Panc1 (cell line): ENCODE measurements around the gene NCKIPSD. TPM values are rescaled to one million over a fixed set of nuclear protein-coding genes. Genes with fewer than 3 reads are reported as not detected.

ENCODE experiments used
- ATAC-seq: fragments of 200-7000 bp; cut with Tn5 transposase; 2 replicates; pipeline ENCODE4 v1.9.1; 2020; ENCODE audit warnings: mild to moderate bottlenecking, moderate library complexity
- BruUV-seq: library from RNA; stranded (reverse); fragments of 400-500 nt; replicated peaks from 2 replicates; lab custom pipeline; 2021; lab: Mats Ljungman, UMichigan
- CTCF ChIA-PET: fragments of 300-600 bp; sonication (Branson Sonifier 250); formaldehyde crosslinking; loops from one replicate; lab custom pipeline; 2022; ENCODE audit warnings: antibody characterized with exemption; lab: Charles Lee
- POLR2A ChIA-PET: fragments of 300-600 bp; sonication (Branson Sonifier 250); formaldehyde crosslinking; loops from one replicate; lab custom pipeline; 2022; ENCODE audit warnings: antibody characterized with exemption; lab: Charles Lee
- DNase-seq: peaks from one replicate; pipeline ENCODE4 v3.0.0-alpha.2; 2010; ENCODE audit warnings: low read depth, low spot score
- H3K27ac ChIP-seq: 2 replicates; pipeline ENCODE4 v1.5.1; 2011; ENCODE audit warnings: mild to moderate bottlenecking, low read length, inconsistent platforms
- H3K27me3 ChIP-seq: fragments of 200-500 bp; sonication (Bioruptor generic); 2 replicates; pipeline ENCODE4 v1.6.0; 2014; ENCODE audit warnings: low read length, inconsistent platforms; ENCODE audit not compliant: control insufficient read depth, insufficient read depth
- H3K36me3 ChIP-seq: fragments of 200-500 bp; sonication (Bioruptor generic); 2 replicates; pipeline ENCODE4 v1.5.1; 2014; ENCODE audit warnings: inconsistent platforms, mild to moderate bottlenecking, low read length, moderate library complexity; ENCODE audit not compliant: control insufficient read depth, insufficient read depth
- H3K4me1 ChIP-seq: 2 replicates; pipeline ENCODE4 v1.5.1; 2011; ENCODE audit warnings: inconsistent platforms, mild to moderate bottlenecking, low read length, moderate library complexity; ENCODE audit not compliant: control insufficient read depth, insufficient read depth
- H3K4me3 ChIP-seq, 2 experiments: 2 replicates each; pipeline ENCODE4 v1.5.1; 2011 to 2012; ENCODE audit warnings: low read depth in 2 of 2, low read length in 2 of 2, mild to moderate bottlenecking in 2 of 2, inconsistent platforms in 1 of 2, moderate library complexity in 1 of 2
- H3K9me3 ChIP-seq: fragments of 200-500 bp; sonication (Bioruptor generic); 2 replicates; pipeline ENCODE4 v1.5.1; 2014; ENCODE audit warnings: low read depth, mild to moderate bottlenecking, inconsistent platforms, low read length, moderate library complexity; ENCODE audit not compliant: control insufficient read depth, insufficient read depth
- SIN3A ChIP-seq: IDR thresholded peaks from 2 replicates; pipeline ENCODE4 v1.6.1; 2012; ENCODE audit warnings: low read depth, mild to moderate bottlenecking, low read length, moderate library complexity, borderline replicate concordance; ENCODE audit not compliant: insufficient read depth
- TCF7L2 ChIP-seq: IDR thresholded peaks from 2 replicates; pipeline ENCODE4 v1.6.1; 2011; ENCODE audit warnings: mild to moderate bottlenecking, low read depth, low read length, inconsistent platforms
- in situ Hi-C: cut with HindIII; loops from 2 replicates; pipeline ENCODE4 v1.10.0; 2016; ENCODE audit warnings: low sequenced_read_pairs, low pct_unique_long_range_greater_than_20kb
- intact Hi-C: fragments of 100-400 bp; cut with micrococcal nuclease; formaldehyde crosslinking; loops from one replicate; pipeline ENCODE4 v1.10.0; 2022; ENCODE audit not compliant: unreplicated experiment
- total RNA-seq: library from RNA; stranded (reverse); gene quantifications from one replicate; pipeline ENCODE4 v1.2.1, GENCODE V29; 2021; ENCODE audit not compliant: unreplicated experiment
- TF ChIP-seq, protein P1 (sequence below), 2 experiments: IDR thresholded peaks; 2 replicates each; pipeline ENCODE4 v1.6.1; 2011 to 2012; ENCODE audit warnings: low read depth in 2 of 2, control low read depth in 1 of 2, low read length in 1 of 2, mild to moderate bottlenecking in 1 of 2, moderate library complexity in 1 of 2; ENCODE audit not compliant: insufficient read depth in 1 of 2
- TF ChIP-seq, protein P2 (sequence below): fragments of 450-650 bp; IDR thresholded peaks from 2 replicates; pipeline ENCODE4 v1.5.1; 2017; ENCODE audit warnings: mild to moderate bottlenecking

NCKIPSD gene
- total RNA-seq, 1 experiment from 2014 or later: 26.8 TPM

GRCh38 chr3:48681541-48681880 lies 4.2 kb downstream of the NCKIPSD start:
- CTCF ChIA-PET: no interaction called here
- no peaks in the 10 kb centered on the region; the same call in 1 of the 2 replicates for H3K36me3 ChIP-seq
- no peaks in the 10 kb centered on the region for H3K9me3 ChIP-seq
- no peak overlapping the region for H3K27ac ChIP-seq
- TF ChIP-seq, protein P1, sequence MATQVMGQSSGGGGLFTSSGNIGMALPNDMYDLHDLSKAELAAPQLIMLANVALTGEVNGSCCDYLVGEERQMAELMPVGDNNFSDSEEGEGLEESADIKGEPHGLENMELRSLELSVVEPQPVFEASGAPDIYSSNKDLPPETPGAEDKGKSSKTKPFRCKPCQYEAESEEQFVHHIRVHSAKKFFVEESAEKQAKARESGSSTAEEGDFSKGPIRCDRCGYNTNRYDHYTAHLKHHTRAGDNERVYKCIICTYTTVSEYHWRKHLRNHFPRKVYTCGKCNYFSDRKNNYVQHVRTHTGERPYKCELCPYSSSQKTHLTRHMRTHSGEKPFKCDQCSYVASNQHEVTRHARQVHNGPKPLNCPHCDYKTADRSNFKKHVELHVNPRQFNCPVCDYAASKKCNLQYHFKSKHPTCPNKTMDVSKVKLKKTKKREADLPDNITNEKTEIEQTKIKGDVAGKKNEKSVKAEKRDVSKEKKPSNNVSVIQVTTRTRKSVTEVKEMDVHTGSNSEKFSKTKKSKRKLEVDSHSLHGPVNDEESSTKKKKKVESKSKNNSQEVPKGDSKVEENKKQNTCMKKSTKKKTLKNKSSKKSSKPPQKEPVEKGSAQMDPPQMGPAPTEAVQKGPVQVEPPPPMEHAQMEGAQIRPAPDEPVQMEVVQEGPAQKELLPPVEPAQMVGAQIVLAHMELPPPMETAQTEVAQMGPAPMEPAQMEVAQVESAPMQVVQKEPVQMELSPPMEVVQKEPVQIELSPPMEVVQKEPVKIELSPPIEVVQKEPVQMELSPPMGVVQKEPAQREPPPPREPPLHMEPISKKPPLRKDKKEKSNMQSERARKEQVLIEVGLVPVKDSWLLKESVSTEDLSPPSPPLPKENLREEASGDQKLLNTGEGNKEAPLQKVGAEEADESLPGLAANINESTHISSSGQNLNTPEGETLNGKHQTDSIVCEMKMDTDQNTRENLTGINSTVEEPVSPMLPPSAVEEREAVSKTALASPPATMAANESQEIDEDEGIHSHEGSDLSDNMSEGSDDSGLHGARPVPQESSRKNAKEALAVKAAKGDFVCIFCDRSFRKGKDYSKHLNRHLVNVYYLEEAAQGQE (IDR thresholded peaks at IDR 0.05; ENCODE audit: insufficient read depth in 1 of 2, low read depth in 2 of 2, low read length in 1 of 2): no peak
- POLR2A ChIA-PET: no interaction called here
- ATAC-seq: no peak
- H3K27me3 ChIP-seq: no peaks in the 10 kb centered on the region
- no TSS peak for BruUV-seq
- in situ Hi-C loops: no loop called here
- peaks cover 11% of the 10 kb centered on the region; the same call in 1 of the 2 replicates for H3K4me1 ChIP-seq
- intact Hi-C loops: no loop called here
- no peak for DNase-seq
- H3K4me3 ChIP-seq: no peak overlapping the region

DNA sequence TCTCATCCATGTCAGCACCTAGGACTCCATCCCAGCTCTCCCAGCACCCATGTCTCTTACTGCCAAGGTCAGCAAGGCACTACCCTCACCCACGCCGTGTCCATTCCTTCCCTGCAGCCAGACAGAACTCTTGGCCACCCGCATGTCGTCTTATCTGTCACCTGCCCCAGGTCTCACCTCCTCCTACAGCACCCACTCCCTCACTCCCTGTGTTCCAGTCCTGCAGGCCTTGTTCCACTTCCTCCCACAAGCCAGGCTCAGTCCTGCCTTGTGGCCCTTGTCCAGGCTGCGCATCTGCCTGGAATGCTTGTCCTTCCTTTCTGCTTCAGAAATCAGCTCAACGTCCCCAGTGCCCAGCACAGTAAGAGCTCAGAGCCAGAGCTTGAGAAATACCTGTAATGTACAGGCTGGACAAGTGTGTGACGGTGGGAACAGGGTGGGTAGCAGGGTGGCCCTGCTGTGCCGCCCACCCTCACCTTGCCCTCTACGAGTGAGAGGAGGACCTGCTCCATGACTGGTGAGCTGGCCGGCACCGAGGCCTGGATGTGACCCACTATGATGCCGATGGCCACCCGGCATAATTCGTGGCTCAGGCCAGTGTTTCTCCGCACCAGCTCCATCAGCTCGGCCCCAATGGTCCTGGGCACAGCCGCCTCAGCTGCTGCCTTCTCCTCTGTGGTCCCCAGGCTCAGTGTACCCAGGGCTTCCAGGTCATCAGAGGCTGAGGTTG lies 4.7 kb downstream of the NCKIPSD start:
- in situ Hi-C loops (no loop called here), intact Hi-C loops (no loop called here)
- POLR2A ChIA-PET: no interaction called here
- peaks cover 9% of the 10 kb centered on the region; the same call in 1 of the 2 replicates for H3K4me1 ChIP-seq
- DNase-seq (no peak), ATAC-seq (no peak)
- no peak overlapping the region for H3K4me3 ChIP-seq
- no peaks in the 10 kb centered on the region for H3K9me3 ChIP-seq
- no peak overlapping the region for H3K27ac ChIP-seq
- TF ChIP-seq, protein P2, sequence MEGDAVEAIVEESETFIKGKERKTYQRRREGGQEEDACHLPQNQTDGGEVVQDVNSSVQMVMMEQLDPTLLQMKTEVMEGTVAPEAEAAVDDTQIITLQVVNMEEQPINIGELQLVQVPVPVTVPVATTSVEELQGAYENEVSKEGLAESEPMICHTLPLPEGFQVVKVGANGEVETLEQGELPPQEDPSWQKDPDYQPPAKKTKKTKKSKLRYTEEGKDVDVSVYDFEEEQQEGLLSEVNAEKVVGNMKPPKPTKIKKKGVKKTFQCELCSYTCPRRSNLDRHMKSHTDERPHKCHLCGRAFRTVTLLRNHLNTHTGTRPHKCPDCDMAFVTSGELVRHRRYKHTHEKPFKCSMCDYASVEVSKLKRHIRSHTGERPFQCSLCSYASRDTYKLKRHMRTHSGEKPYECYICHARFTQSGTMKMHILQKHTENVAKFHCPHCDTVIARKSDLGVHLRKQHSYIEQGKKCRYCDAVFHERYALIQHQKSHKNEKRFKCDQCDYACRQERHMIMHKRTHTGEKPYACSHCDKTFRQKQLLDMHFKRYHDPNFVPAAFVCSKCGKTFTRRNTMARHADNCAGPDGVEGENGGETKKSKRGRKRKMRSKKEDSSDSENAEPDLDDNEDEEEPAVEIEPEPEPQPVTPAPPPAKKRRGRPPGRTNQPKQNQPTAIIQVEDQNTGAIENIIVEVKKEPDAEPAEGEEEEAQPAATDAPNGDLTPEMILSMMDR: no peak
- no peaks in the 10 kb centered on the region for H3K27me3 ChIP-seq
- CTCF ChIA-PET: no interaction called here
- no peaks in the 10 kb centered on the region; the same call in 1 of the 2 replicates for H3K36me3 ChIP-seq
- no TSS peak for BruUV-seq

DNA sequence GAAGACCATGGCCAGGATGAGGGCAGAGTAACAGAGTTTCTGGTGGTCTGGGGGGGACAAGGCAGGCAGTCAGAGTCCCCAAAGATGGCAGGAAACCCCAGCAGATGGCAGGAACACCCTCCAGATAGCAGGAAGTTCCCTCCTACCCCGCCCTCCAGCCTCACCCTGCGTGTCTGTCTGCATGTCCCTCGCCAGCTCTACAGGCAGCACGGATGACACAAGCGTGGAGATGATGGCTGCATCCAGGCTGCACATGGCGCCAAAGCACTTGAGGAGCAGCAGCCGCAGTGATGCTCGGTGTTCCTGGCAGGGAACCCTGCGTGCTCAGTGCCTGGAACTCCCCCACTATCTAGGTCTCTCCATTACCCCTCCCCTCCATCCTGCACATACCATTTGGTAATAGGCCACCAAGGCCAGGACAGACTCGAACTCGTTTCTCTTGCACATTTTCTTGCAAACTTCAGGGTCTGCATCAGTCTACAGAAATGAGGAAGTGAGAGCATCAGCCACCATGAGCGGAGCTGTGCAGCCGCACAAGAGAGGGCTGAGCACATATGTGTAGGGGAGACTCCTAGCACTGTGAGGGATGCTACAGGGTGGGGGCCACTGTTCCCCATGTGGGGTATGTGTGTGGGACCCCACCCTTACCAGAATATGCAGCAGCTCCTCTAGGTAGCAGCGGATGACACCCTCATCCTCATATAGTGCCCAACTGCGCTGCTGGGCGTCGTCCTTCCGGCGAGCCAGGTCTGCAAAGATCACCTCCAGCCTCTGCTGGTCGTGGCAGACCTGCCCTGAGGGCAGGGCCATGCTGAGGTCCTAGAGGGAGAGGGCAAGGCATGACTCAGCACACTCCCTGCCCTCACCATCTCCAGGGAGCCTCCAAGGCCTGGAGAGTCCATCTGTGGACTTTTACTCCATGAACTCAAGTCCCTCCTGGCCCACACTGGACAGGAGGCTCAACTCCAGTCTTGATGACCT lies 6.0 kb downstream of the NCKIPSD start:
- no peak for ATAC-seq
- CTCF ChIA-PET: no interaction called here
- BruUV-seq: no TSS peak

More for the DNA sequence above, 6.0 kb downstream of the NCKIPSD start:
- POLR2A ChIA-PET: no interaction called here
- DNase-seq: no peak
- in situ Hi-C loops: no loop called here
- no peak for TF ChIP-seq SIN3A
- no peak for TF ChIP-seq TCF7L2
- TF ChIP-seq, protein P1 (IDR thresholded peaks at IDR 0.05; ENCODE audit: insufficient read depth in 1 of 2, low read depth in 2 of 2, low read length in 1 of 2): no peak
- Histone ChIP-seq H3K4me1 (peaks cover 7% of the 10 kb centered on the region; the same call in 1 of the 2 replicates), H3K27me3 (no peaks in the 10 kb centered on the region), H3K9me3 (no peaks in the 10 kb centered on the region), H3K4me3 (no peak overlapping the region), H3K27ac (no peak overlapping the region), H3K36me3 (no peaks in the 10 kb centered on the region)
- intact Hi-C loops: no loop called here
